ENCODE results near the gene TMCO4. TPM values are rescaled to one million over a fixed set of nuclear protein-coding genes. Genes with fewer than 3 reads are reported as not detected.

TMCO4 gene
- total and polyA plus RNA-seq, 2 donors (not counting 1 experiment from before 2014, with no cell fraction given) = 21.7 to 31.3 TPM

DNA sequence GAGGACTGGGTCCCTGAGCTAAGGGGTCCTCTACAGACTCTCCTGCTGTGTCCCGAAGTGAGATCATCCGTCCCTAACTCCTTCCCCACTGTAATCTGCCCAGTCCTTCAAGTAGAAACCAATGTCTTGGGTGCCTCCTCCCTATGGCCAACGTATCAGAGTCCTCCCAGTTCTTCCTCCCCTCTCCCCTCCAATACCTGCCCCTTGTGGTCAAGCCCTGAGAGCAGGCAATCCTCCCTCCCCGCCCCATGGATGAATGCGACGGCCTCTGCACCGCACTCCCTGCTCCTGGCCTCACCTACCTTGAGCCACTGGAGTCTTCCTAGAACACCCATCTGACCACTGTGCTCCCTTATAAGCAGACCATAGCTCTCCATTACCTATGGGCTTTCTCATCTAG, 103.9 kb downstream of the TMCO4 start:
- TF ChIP-seq EZH2 (IDR thresholded peaks at IDR 0.05; ENCODE audit: borderline replicate concordance, insufficient read depth, low read depth, low read length, poor library complexity, severe bottlenecking) = no peak
- TF ChIP-seq, protein P1, sequence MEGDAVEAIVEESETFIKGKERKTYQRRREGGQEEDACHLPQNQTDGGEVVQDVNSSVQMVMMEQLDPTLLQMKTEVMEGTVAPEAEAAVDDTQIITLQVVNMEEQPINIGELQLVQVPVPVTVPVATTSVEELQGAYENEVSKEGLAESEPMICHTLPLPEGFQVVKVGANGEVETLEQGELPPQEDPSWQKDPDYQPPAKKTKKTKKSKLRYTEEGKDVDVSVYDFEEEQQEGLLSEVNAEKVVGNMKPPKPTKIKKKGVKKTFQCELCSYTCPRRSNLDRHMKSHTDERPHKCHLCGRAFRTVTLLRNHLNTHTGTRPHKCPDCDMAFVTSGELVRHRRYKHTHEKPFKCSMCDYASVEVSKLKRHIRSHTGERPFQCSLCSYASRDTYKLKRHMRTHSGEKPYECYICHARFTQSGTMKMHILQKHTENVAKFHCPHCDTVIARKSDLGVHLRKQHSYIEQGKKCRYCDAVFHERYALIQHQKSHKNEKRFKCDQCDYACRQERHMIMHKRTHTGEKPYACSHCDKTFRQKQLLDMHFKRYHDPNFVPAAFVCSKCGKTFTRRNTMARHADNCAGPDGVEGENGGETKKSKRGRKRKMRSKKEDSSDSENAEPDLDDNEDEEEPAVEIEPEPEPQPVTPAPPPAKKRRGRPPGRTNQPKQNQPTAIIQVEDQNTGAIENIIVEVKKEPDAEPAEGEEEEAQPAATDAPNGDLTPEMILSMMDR (IDR thresholded peaks at IDR 0.05) = no peak
- H3K4me3 Mint-ChIP-seq = no peak overlapping the region
- H3K27ac Mint-ChIP-seq = no peak overlapping the region
- no peak overlapping the region for H3K4me2 ChIP-seq (replicated peaks; ENCODE audit: low read depth, low read length, poor library complexity, severe bottlenecking)
- H2AFZ ChIP-seq (ENCODE audit: insufficient read depth, low read depth, low read length, poor library complexity, severe bottlenecking) = no peak overlapping the region
- H3K4me1 Mint-ChIP-seq = peaks cover 10% of the 10 kb centered on the region
- H3K9me3 Mint-ChIP-seq (ENCODE audit: insufficient read depth) = no peaks in the 10 kb centered on the region
- no peak overlapping the region for H3K9ac ChIP-seq (ENCODE audit: low read length)
- H3K27ac ChIP-seq (ENCODE audit: low read length in 2 of 2) = no peak overlapping the region
- DNase-seq (no peak), ATAC-seq (ENCODE audit: low read depth) (no peak)
- no peaks in the 10 kb centered on the region for H3K79me2 ChIP-seq (ENCODE audit: control insufficient read depth, insufficient read depth, low read length)
- H3K36me3 ChIP-seq (replicated peaks in 1 of 2; ENCODE audit: control extremely low read depth in 1 of 2, control insufficient read depth in 1 of 2, extremely low read depth in 1 of 2, insufficient read depth in 2 of 2, low read length in 1 of 2) = peaks cover 0 to 35% of the 10 kb centered on the region in 2 experiments
- H3K9me3 ChIP-seq (ENCODE audit: control extremely low read depth in 1 of 3, control insufficient read depth in 2 of 3, insufficient read depth in 1 of 3, low read length in 2 of 3) = peaks cover 0 to 7% (median 0%) of the 10 kb centered on the region in 3 donors
- no peak overlapping the region for H3K4me3 ChIP-seq (ENCODE audit: control extremely low read depth in 1 of 5, extremely low read depth in 1 of 5, insufficient read depth in 1 of 5, low read depth in 2 of 5, low read length in 4 of 5)
- intact Hi-C loops (cut with micrococcal nuclease) = no loop called here
- no peaks in the 10 kb centered on the region for H3K27me3 ChIP-seq (replicated peaks in 1 of 4; ENCODE audit: control extremely low read depth in 1 of 4, control insufficient read depth in 3 of 4, insufficient read depth in 4 of 4, low read length in 3 of 4)
- no peaks in the 10 kb centered on the region for H4K20me1 ChIP-seq (ENCODE audit: control insufficient read depth, insufficient read depth, low read length, poor library complexity, severe bottlenecking)
- ChIA-PET CTCF (interaction anchor here (1.4 kb wide), 1 partner anchor 9 kb away, joined by 11 read pairs; no protein-coding TSS in a partner anchor), POLR2A (no interaction called here)
- H3K27me3 Mint-ChIP-seq = no peaks in the 10 kb centered on the region
- WGBS (ENCODE audit: insufficient coverage) = 95% methylated on average over 7 of the region's 7 CpGs
- peaks cover 0 to 6% of the 10 kb centered on the region in 2 donors for H3K4me1 ChIP-seq (ENCODE audit: control insufficient read depth in 2 of 2, insufficient read depth in 2 of 2, low read length in 2 of 2)

DNA sequence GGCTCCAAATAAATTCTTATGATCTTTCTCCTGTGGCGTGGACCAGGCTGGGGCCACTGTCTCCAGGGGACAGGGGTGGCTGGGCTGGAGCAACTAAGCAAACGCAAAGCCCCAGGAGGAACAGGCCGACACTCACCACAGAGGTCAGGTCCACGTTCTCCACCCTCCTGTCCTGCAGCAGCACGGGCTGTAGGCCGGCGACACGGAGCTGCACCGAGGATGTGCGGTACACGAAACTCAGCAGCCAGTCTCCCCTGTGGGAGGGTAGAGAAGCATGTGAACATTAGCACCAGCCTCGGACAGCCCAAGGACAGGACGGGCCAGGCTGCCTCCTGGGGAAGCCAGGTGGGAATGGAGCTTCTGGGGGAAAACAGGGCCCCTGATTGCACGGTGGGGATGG, 105.4 kb downstream of the TMCO4 start:
- Histone ChIP-seq H3K4me3 (ENCODE audit: control extremely low read depth in 1 of 5, extremely low read depth in 1 of 5, insufficient read depth in 1 of 5, low read depth in 2 of 5, low read length in 4 of 5) (no peak overlapping the region), H3K27me3 (replicated peaks in 1 of 4; ENCODE audit: control extremely low read depth in 1 of 4, control insufficient read depth in 3 of 4, insufficient read depth in 4 of 4, low read length in 3 of 4) (no peaks in the 10 kb centered on the region), H2AFZ (ENCODE audit: insufficient read depth, low read depth, low read length, poor library complexity, severe bottlenecking) (no peak overlapping the region), H3K27ac (ENCODE audit: low read length in 2 of 2) (no peak overlapping the region), H3K4me2 (replicated peaks; ENCODE audit: low read depth, low read length, poor library complexity, severe bottlenecking) (no peak overlapping the region), H3K9me3 (ENCODE audit: control extremely low read depth in 1 of 3, control insufficient read depth in 2 of 3, insufficient read depth in 1 of 3, low read length in 2 of 3) (peaks cover 0 to 22% (median 13%) of the 10 kb centered on the region in 3 donors), H3K4me1 (ENCODE audit: control insufficient read depth in 2 of 2, insufficient read depth in 2 of 2, low read length in 2 of 2) (peaks cover 0 to 6% of the 10 kb centered on the region in 2 donors), H3K79me2 (ENCODE audit: control insufficient read depth, insufficient read depth, low read length) (no peaks in the 10 kb centered on the region), H3K36me3 (replicated peaks in 1 of 2; ENCODE audit: control extremely low read depth in 1 of 2, control insufficient read depth in 1 of 2, extremely low read depth in 1 of 2, insufficient read depth in 2 of 2, low read length in 1 of 2) (peaks cover 0 to 37% of the 10 kb centered on the region in 2 experiments), H4K20me1 (ENCODE audit: control insufficient read depth, insufficient read depth, low read length, poor library complexity, severe bottlenecking) (no peaks in the 10 kb centered on the region), H3K9ac (ENCODE audit: low read length) (no peak overlapping the region)
- ATAC-seq (ENCODE audit: low read depth) (no peak), DNase-seq (no peak)
- ChIA-PET CTCF (interaction anchor here (1.4 kb wide), 1 partner anchor 10 kb away, joined by 11 read pairs; no protein-coding TSS in a partner anchor), POLR2A (no interaction called here)
- H3K27me3 Mint-ChIP-seq = no peaks in the 10 kb centered on the region
- intact Hi-C loops (cut with micrococcal nuclease) = no loop called here
- peaks cover 10% of the 10 kb centered on the region for H3K4me1 Mint-ChIP-seq
- 96% methylated on average over 14 of the region's 14 CpGs for WGBS (ENCODE audit: insufficient coverage)
- H3K9me3 Mint-ChIP-seq (ENCODE audit: insufficient read depth) = no peaks in the 10 kb centered on the region
- no peak overlapping the region for H3K27ac Mint-ChIP-seq
- TF ChIP-seq, protein P1 (IDR thresholded peaks at IDR 0.05) = no peak
- no peak for TF ChIP-seq EZH2 (IDR thresholded peaks at IDR 0.05; ENCODE audit: borderline replicate concordance, insufficient read depth, low read depth, low read length, poor library complexity, severe bottlenecking)
- H3K4me3 Mint-ChIP-seq = no peak overlapping the region

Data from B cell (primary cell).